ENCODE results near the gene ENO1. TPM values are rescaled to one million over a fixed set of nuclear protein-coding genes. Genes with fewer than 3 reads are reported as not detected.
A peak's percentile ranks its signal among the peaks of the same experiment; 100 is the strongest.
"Not testable (repeated sequence)": the region's sequence is repeated elsewhere in the genome, so short reads cannot be mapped to it uniquely, and the experiment has no call there.

Gene ENO1
- total and polyA plus RNA-seq, 9 of the 15 experiments (the other 6 are each of a cell fraction or from before 2014, with no cell fraction given), result 2,249 to 7,472 (median 2,868) TPM

- intact Hi-C loops (cut with micrococcal nuclease); H3K27me3 ChIP-seq (ENCODE audit: control insufficient read depth in 2 of 2, insufficient read depth in 2 of 2, low read length in 2 of 2); DNase-seq (ENCODE audit: extremely low read depth in 1 of 4, low spot score in 3 of 4); FAIRE-seq; H4K20me1 ChIP-seq (replicated peaks; ENCODE audit: control insufficient read depth, insufficient read depth, low read length); H3K36me3 ChIP-seq (ENCODE audit: control insufficient read depth, insufficient read depth, low read length); H3K9ac ChIP-seq (ENCODE audit: insufficient read depth in 1 of 2, low read depth in 2 of 2, low read length in 2 of 2); CTCF ChIA-PET (ENCODE audit: low intra/inter-chr PET ratio); H3K4me3 ChIP-seq; H2AFZ ChIP-seq (ENCODE audit: low read depth, low read length); H3K9me3 ChIP-seq (replicated peaks; ENCODE audit: control insufficient read depth, insufficient read depth, low read depth, low read length); in situ Hi-C loops (cut with MboI); H3K4me2 ChIP-seq (ENCODE audit: insufficient read depth, low read length); H3K79me2 ChIP-seq (ENCODE audit: control insufficient read depth, insufficient read depth, low read length); H3K9me1 ChIP-seq (ENCODE audit: control insufficient read depth, insufficient read depth, low read length); ATAC-seq; H3K27ac ChIP-seq (ENCODE audit: extremely low read depth, low read depth, low read length); BruUV-seq (replicated peaks): not testable (repeated sequence)
- POLR2A ChIA-PET, result interaction anchor here (1.1 kb wide), 1 partner anchor 19 kb away, joined by 7 read pairs; the partner anchor contains the start of gene ENO1
- 20% methylated on average over 3 of the region's 4 CpGs for WGBS (ENCODE audit: insufficient coverage, low coverage, missing lambda C conversion rate)
- TF ChIP-seq KDM1A (IDR thresholded peaks at IDR 0.05), result peak in 1 of 2 experiments; percentile 52; a peak in 1 of 4 replicates
- 0 out of 2 replicates have a peak, but pooled peaks have one; percentile 11 for TF ChIP-seq SOX6 (IDR thresholded peaks at IDR 0.05)
- 0 out of 2 replicates have a peak, but pooled peaks have one; percentile 16 for TF ChIP-seq EP300 (IDR thresholded peaks at IDR 0.05; ENCODE audit: low read length)
- 0 out of 2 replicates have a peak, but pooled peaks have one; percentile 39 for TF ChIP-seq ZNF263 (CRISPR knock-in tag; IDR thresholded peaks at IDR 0.05; ENCODE audit: borderline replicate concordance)
- TF ChIP-seq ZNF592 (IDR thresholded peaks at IDR 0.05), result 0 out of 2 replicates have a peak, but pooled peaks have one; percentile 27
- TF ChIP-seq CBFA2T3 (IDR thresholded peaks at IDR 0.05), result peak; percentile 54
- TF ChIP-seq CBFA2T2 (conservative IDR thresholded peaks at IDR 0.05), result peak; percentile 42; the same call in 1 of the 2 replicates
- peak; percentile 69 for TF ChIP-seq ARID1B (IDR thresholded peaks at IDR 0.05)
- peak; percentile 28; the same call in 1 of the 2 replicates for TF ChIP-seq TAL1 (IDR thresholded peaks at IDR 0.05)
- peak; percentile 54 for TF ChIP-seq TCF3 (CRISPR knock-in tag; IDR thresholded peaks at IDR 0.05)
- peaks cover 12 to 16% of the 10 kb centered on the region in 2 experiments for H3K4me1 ChIP-seq (replicated peaks in 1 of 2; ENCODE audit: control insufficient read depth in 2 of 2, insufficient read depth in 2 of 2, low read length in 2 of 2)
Observed at GRCh38 chr1:8897505-8897904, 19.0 kb upstream of the ENO1 start.
